WTC11 (cell line): Measurements from ENCODE around the gene BCAS3.

Experiments used
- ATF2 ChIP-seq: sonication (generic); formaldehyde crosslinking; IDR thresholded peaks from 2 replicates; pipeline ENCODE4 v1.8.1; 2022; ENCODE audit warnings: low read depth, missing genetic modification reagents, borderline replicate concordance
- ATF6 ChIP-seq: sonication (generic); formaldehyde crosslinking; IDR thresholded peaks from 2 replicates; pipeline ENCODE4 v1.8.1; 2023; ENCODE audit warnings: mild to moderate bottlenecking, missing genetic modification reagents
- CTCF ChIP-seq: fragments of 200-600 bp; IDR thresholded peaks from 2 replicates; pipeline ENCODE4 v1.8.0; 2022; ENCODE audit warnings: antibody characterized with exemption
- PREB ChIP-seq: sonication (generic); formaldehyde crosslinking; IDR thresholded peaks from 2 replicates; pipeline ENCODE4 v1.8.1; 2022; ENCODE audit warnings: mild to moderate bottlenecking, missing genetic modification reagents, moderate library complexity, borderline replicate concordance
- SP1 ChIP-seq: sonication (generic); formaldehyde crosslinking; conservative IDR thresholded peaks from 2 replicates; pipeline ENCODE4 v1.8.1; 2022; ENCODE audit warnings: missing genetic modification reagents
- TEAD4 ChIP-seq: sonication (generic); formaldehyde crosslinking; IDR thresholded peaks from 2 replicates; pipeline ENCODE4 v1.8.0; 2022; ENCODE audit warnings: mild to moderate bottlenecking, missing genetic modification reagents

- TF ChIP-seq ATF6 (CRISPR knock-in tag) = no peak
- no peak for TF ChIP-seq CTCF
- no peak for TF ChIP-seq ATF2 (CRISPR knock-in tag)
- TF ChIP-seq PREB (CRISPR knock-in tag) = no peak
- no peak for TF ChIP-seq SP1
- TF ChIP-seq TEAD4 (CRISPR knock-in tag) = no peak
Observed at GRCh38 chr17:61178284-61178683, 500.6 kb downstream of the BCAS3 start.
